Stimulated activated CD4-positive, alpha-beta T cell treated with anti-CD3 and anti-CD28 coated beads, Interleukin-1b, Interleukin-23, amount 100 ng/mL, for 48 hours (primary cell): ENCODE measurements around the gene LATS2.

Experiments
- DNase-seq: peaks from one replicate; pipeline ENCODE4 v3.0.0-alpha.2; 2020

Gene LATS2

GRCh38 chr13:21046203-21046602 lies 15.2 kb downstream of the LATS2 start:
- DNase-seq, result no peak

- no peak for DNase-seq
Observed at GRCh38 chr13:21045100-21045499, 16.3 kb downstream of the LATS2 start.

- DNase-seq, result no peak
Observed at GRCh38 chr13:21043898-21044297, 17.5 kb downstream of the LATS2 start.

GRCh38 chr13:21040120-21040826 lies 21.1 kb downstream of the LATS2 start:
- no peak for DNase-seq

GRCh38 chr13:21039097-21039800 lies 22.1 kb downstream of the LATS2 start:
- no peak for DNase-seq

GRCh38 chr13:21037656-21038055 lies 23.7 kb downstream of the LATS2 start:
- DNase-seq, result no peak

GRCh38 chr13:21035498-21035897 lies 25.9 kb downstream of the LATS2 start:
- no peak for DNase-seq

- no peak for DNase-seq
Observed at GRCh38 chr13:21034603-21035191, 26.7 kb downstream of the LATS2 start.

- no peak for DNase-seq
Observed at GRCh38 chr13:21033856-21034602, 27.4 kb downstream of the LATS2 start.

- no peak for DNase-seq
Observed at GRCh38 chr13:21033212-21033840, 28.1 kb downstream of the LATS2 start.

GRCh38 chr13:21032656-21033055 lies 28.7 kb downstream of the LATS2 start:
- DNase-seq, result no peak

- no peak for DNase-seq
Observed at GRCh38 chr13:21031594-21032275, 29.7 kb downstream of the LATS2 start.

GRCh38 chr13:21025539-21025938 lies 35.8 kb downstream of the LATS2 start:
- no peak for DNase-seq

GRCh38 chr13:21022056-21022979 lies 39.1 kb downstream of the LATS2 start:
- DNase-seq, result no peak

GRCh38 chr13:21020581-21020980 lies 40.8 kb downstream of the LATS2 start:
- no peak for DNase-seq

- DNase-seq, result no peak
Observed at GRCh38 chr13:21020176-21020575, 41.2 kb downstream of the LATS2 start.

- no peak for DNase-seq
Observed at GRCh38 chr13:21018220-21018619, 43.2 kb downstream of the LATS2 start.

GRCh38 chr13:21016487-21016886 lies 44.9 kb downstream of the LATS2 start:
- DNase-seq, result no peak

GRCh38 chr13:21015284-21015683 lies 46.1 kb downstream of the LATS2 start:
- no peak for DNase-seq

- no peak for DNase-seq
Observed at GRCh38 chr13:21014502-21015170, 46.8 kb downstream of the LATS2 start.

GRCh38 chr13:21014139-21014501 lies 47.3 kb downstream of the LATS2 start:
- DNase-seq, result no peak
